H1 (cell line): ENCODE measurements around the gene TAB3. TPM values are rescaled to one million over a fixed set of nuclear protein-coding genes. Genes with fewer than 3 reads are reported as not detected.

Experiments used
- CTCF ChIA-PET: fragments of 300-600 bp; sonication (Branson Sonifier 250); formaldehyde crosslinking; loops from one replicate; lab custom pipeline; 2021; ENCODE audit not compliant: partially characterized antibody; lab: Charles Lee
- POLR2A ChIA-PET: fragments of 300-600 bp; sonication (Branson Sonifier 250); formaldehyde crosslinking; loops from one replicate; lab custom pipeline; 2021; ENCODE audit warnings: inconsistent platforms; ENCODE audit not compliant: partially characterized antibody; lab: Charles Lee
- DNase-seq, 2 experiments: peaks; one replicate each; pipeline versions ENCODE4 v3.0.0 to v3.0.0-alpha.2; 2010 to 2022; ENCODE audit warnings: low spot score in 2 of 2, low read depth in 1 of 2, mixed read lengths in 1 of 2
- FAIRE-seq: peaks from 2 replicates; lab custom pipeline; 2011; peaks lifted over from hg19 to GRCh38; lab: Jason Lieb, UNC
- H2AFZ ChIP-seq: 2 replicates; pipeline ENCODE4 v1.8.1; 2012; ENCODE audit warnings: low read length, inconsistent platforms
- H2AK5ac ChIP-seq: 2 replicates; pipeline ENCODE4 v1.6.1; 2013; ENCODE audit warnings: low read depth, low read length
- H2BK120ac ChIP-seq: replicated peaks from 2 replicates; pipeline ENCODE3; 2013; ENCODE audit warnings: low read depth, low read length, inconsistent platforms
- H2BK12ac ChIP-seq: 2 replicates; pipeline ENCODE4 v1.6.1; 2013; ENCODE audit warnings: low read depth, low read length
- H2BK15ac ChIP-seq: 2 replicates; pipeline ENCODE4 v1.6.1; 2013; ENCODE audit warnings: low read length
- H2BK20ac ChIP-seq: 2 replicates; pipeline ENCODE4 v1.6.1; 2013; ENCODE audit warnings: low read length
- H2BK5ac ChIP-seq: 2 replicates; pipeline ENCODE4 v1.6.1; 2013; ENCODE audit warnings: low read depth, low read length
- H3K14ac ChIP-seq: 2 replicates; pipeline ENCODE4 v1.6.1; 2013; ENCODE audit warnings: inconsistent platforms; ENCODE audit not compliant: insufficient read length
- H3K18ac ChIP-seq: 2 replicates; pipeline ENCODE4 v1.6.1; 2013; ENCODE audit warnings: low read length; ENCODE audit errors: extremely low read depth
- H3K23ac ChIP-seq: 2 replicates; pipeline ENCODE4 v1.6.1; 2013; ENCODE audit warnings: inconsistent platforms; ENCODE audit not compliant: insufficient read length
- H3K23me2 ChIP-seq: 2 replicates; pipeline ENCODE4 v1.6.1; 2013; ENCODE audit warnings: low read depth, low read length
- H3K27ac ChIP-seq: 2 replicates; pipeline ENCODE4 v1.6.1; 2011; ENCODE audit warnings: low read depth, low read length, inconsistent platforms
- H3K27me3 ChIP-seq, 4 experiments: replicated peaks in 1 of 4; 1 replicate in 1 of 4; 2 replicates in 3 of 4; pipeline versions ENCODE4 v1.6.1 to v1.8.1; 2011 to 2013; ENCODE audit warnings: low read length in 3 of 4, mild to moderate bottlenecking in 3 of 4, inconsistent platforms in 2 of 4, mixed read lengths in 2 of 4, moderate library complexity in 1 of 4; ENCODE audit not compliant: control insufficient read depth in 3 of 4, insufficient read depth in 3 of 4; ENCODE audit errors: extremely low read depth in 1 of 4
- H3K36me3 ChIP-seq, 4 experiments: 2 replicates each; pipeline versions ENCODE4 v1.6.1 to v1.8.1; 2011 to 2013; ENCODE audit warnings: mild to moderate bottlenecking in 4 of 4, low read length in 3 of 4, moderate library complexity in 2 of 4, control low read depth in 1 of 4, inconsistent platforms in 1 of 4; ENCODE audit not compliant: insufficient read depth in 4 of 4, control insufficient read depth in 2 of 4
- H3K4ac ChIP-seq: replicated peaks from 2 replicates; pipeline ENCODE3; 2013; ENCODE audit warnings: low read length, low read depth, mixed read lengths, inconsistent platforms; ENCODE audit not compliant: insufficient read length
- H3K4me1 ChIP-seq, 4 experiments: replicated peaks in 1 of 4; 1 replicate in 1 of 4; 2 replicates in 3 of 4; pipeline versions ENCODE4 v1.6.1 to v1.8.1; 2011 to 2013; ENCODE audit warnings: low read length in 3 of 4, inconsistent platforms in 2 of 4, mixed read lengths in 1 of 4; ENCODE audit not compliant: insufficient read depth in 4 of 4, control insufficient read depth in 3 of 4
- H3K4me2 ChIP-seq, 2 experiments: 2 replicates each; pipeline versions ENCODE4 v1.6.1 to v1.8.1; 2011 to 2013; ENCODE audit warnings: low read depth in 2 of 2, low read length in 2 of 2, control low read depth in 1 of 2, inconsistent platforms in 1 of 2, mild to moderate bottlenecking in 1 of 2; ENCODE audit not compliant: insufficient read depth in 1 of 2
- H3K4me3 ChIP-seq, 4 experiments: fragments of 200-600, 300-600 bp in 1 of 4; sonication (generic), shearing (Covaris generic), sonication (Bioruptor Twin) in 1 of 4; 2 replicates each; pipeline versions ENCODE4 v1.5.1 to v1.8.1; 2011 to 2016; ENCODE audit warnings: low read length in 4 of 4, low read depth in 3 of 4, control low read depth in 2 of 4, inconsistent platforms in 2 of 4, mild to moderate bottlenecking in 2 of 4, mixed read lengths in 1 of 4, moderate library complexity in 1 of 4; ENCODE audit not compliant: insufficient read depth in 2 of 4; ENCODE audit errors: extremely low read depth in 1 of 4
- H3K56ac ChIP-seq: replicated peaks from 2 replicates; pipeline ENCODE3; 2013; ENCODE audit warnings: low read depth, mild to moderate bottlenecking, mixed read lengths, low read length, inconsistent platforms; ENCODE audit not compliant: insufficient read length
- H3K79me1 ChIP-seq: 2 replicates; pipeline ENCODE4 v1.6.1; 2013; ENCODE audit warnings: low read depth, low read length, control low read depth
- H3K79me2 ChIP-seq, 2 experiments: 2 replicates each; pipeline versions ENCODE4 v1.6.1 to v1.8.1; 2012 to 2013; ENCODE audit warnings: low read length in 2 of 2, mild to moderate bottlenecking in 2 of 2, inconsistent platforms in 1 of 2; ENCODE audit not compliant: insufficient read depth in 2 of 2, control insufficient read depth in 1 of 2
- H3K9ac ChIP-seq, 4 experiments: replicated peaks in 1 of 4; 1 replicate in 1 of 4; 2 replicates in 3 of 4; pipeline versions ENCODE4 v1.6.1 to v1.8.1; 2011 to 2013; ENCODE audit warnings: low read depth in 3 of 4, low read length in 3 of 4, control low read depth in 2 of 4, mild to moderate bottlenecking in 2 of 4, moderate library complexity in 2 of 4, inconsistent platforms in 1 of 4; ENCODE audit errors: extremely low read depth in 1 of 4
- H3K9me3 ChIP-seq, 2 experiments: 2 replicates each; pipeline versions ENCODE4 v1.6.1 to v1.8.1; 2012 to 2013; ENCODE audit warnings: mild to moderate bottlenecking in 2 of 2, moderate library complexity in 2 of 2, control low read depth in 1 of 2, inconsistent platforms in 1 of 2, low read depth in 1 of 2, low read length in 1 of 2, mixed read lengths in 1 of 2; ENCODE audit not compliant: insufficient read depth in 2 of 2
- H4K20me1 ChIP-seq, 2 experiments: replicated peaks in 1 of 2; 2 replicates each; pipeline versions ENCODE3 to v1.8.1; 2011 to 2013; ENCODE audit warnings: inconsistent platforms in 2 of 2, low read length in 2 of 2, mild to moderate bottlenecking in 1 of 2; ENCODE audit not compliant: insufficient read depth in 2 of 2, control insufficient read depth in 1 of 2
- H4K5ac ChIP-seq: 2 replicates; pipeline ENCODE4 v1.6.1; 2013; ENCODE audit warnings: low read length, low read depth, mixed read lengths, inconsistent platforms; ENCODE audit not compliant: insufficient read length
- H4K8ac ChIP-seq: 2 replicates; pipeline ENCODE4 v1.8.0; 2013; ENCODE audit warnings: mild to moderate bottlenecking, moderate library complexity, low read length, inconsistent platforms; ENCODE audit not compliant: insufficient read depth; ENCODE audit errors: extremely low read depth
- H4K91ac ChIP-seq: replicated peaks from 2 replicates; pipeline ENCODE3; 2013; ENCODE audit warnings: low read length, mixed read lengths, inconsistent platforms; ENCODE audit not compliant: insufficient read length
- ASH2L ChIP-seq: fragments of 200-600, 300-600 bp; sonication (generic); IDR thresholded peaks from one replicate; pipeline ENCODE4 v1.7.1; 2017; ENCODE audit warnings: low read length
- ATF3 ChIP-seq: IDR thresholded peaks from 2 replicates; pipeline ENCODE4 v1.6.1; 2011; ENCODE audit warnings: low read depth, mild to moderate bottlenecking, low read length; ENCODE audit not compliant: insufficient read depth
- BCL11A ChIP-seq, 2 experiments: IDR thresholded peaks; one replicate each; pipeline ENCODE4 v1.6.1; 2011; ENCODE audit warnings: low read depth in 2 of 2, low read length in 2 of 2, mild to moderate bottlenecking in 2 of 2
- BRCA1 ChIP-seq: IDR thresholded peaks from 2 replicates; pipeline ENCODE4 v1.6.1; 2012; ENCODE audit warnings: low read depth, low read length, improper control_type of control experiment
- CBX5 ChIP-seq: fragments of 300-800, 300-1000 bp; sonication (generic); IDR thresholded peaks from 2 replicates; pipeline ENCODE4 v1.7.1; 2016; ENCODE audit warnings: antibody characterized with exemption, low read length, low read depth
- CBX8 ChIP-seq: fragments of 300-800, 300-1000 bp; sonication (generic); IDR thresholded peaks from 2 replicates; pipeline ENCODE4 v1.7.1; 2016; ENCODE audit warnings: low read depth, low read length, borderline replicate concordance
- CHD2 ChIP-seq: IDR thresholded peaks from 2 replicates; pipeline ENCODE4 v1.6.1; 2012; ENCODE audit warnings: low read length, improper control_type of control experiment
- CTBP2 ChIP-seq: IDR thresholded peaks from 2 replicates; pipeline ENCODE4 v1.7.0; 2011; ENCODE audit warnings: borderline replicate concordance, mild to moderate bottlenecking, moderate library complexity, mixed read lengths, low read length; ENCODE audit not compliant: insufficient read depth, insufficient read length
- EP300 ChIP-seq, 2 experiments: IDR thresholded peaks; 1 replicate in 1 of 2; 2 replicates in 1 of 2; pipeline ENCODE4 v1.6.1; 2011 to 2012; ENCODE audit warnings: low read depth in 2 of 2, low read length in 2 of 2, mild to moderate bottlenecking in 2 of 2, borderline replicate concordance in 1 of 2, inconsistent platforms in 1 of 2, moderate library complexity in 1 of 2
- KDM1A ChIP-seq: fragments of 200-600, 300-600 bp; sonication (generic); IDR thresholded peaks from 2 replicates; pipeline ENCODE4 v1.7.1; 2016; ENCODE audit warnings: mild to moderate bottlenecking, low read length, borderline replicate concordance
- POLR2A ChIP-seq, 2 experiments: IDR thresholded peaks; 1 replicate in 1 of 2; 2 replicates in 1 of 2; pipeline ENCODE4 v1.6.1; 2011; ENCODE audit warnings: low read depth in 2 of 2, low read length in 2 of 2, mild to moderate bottlenecking in 2 of 2; ENCODE audit errors: control extremely low read depth in 1 of 2
- RXRA ChIP-seq: IDR thresholded peaks from 2 replicates; pipeline ENCODE4 v1.6.1; 2011; ENCODE audit warnings: low read depth, mild to moderate bottlenecking, low read length, moderate library complexity; ENCODE audit not compliant: insufficient read depth
- SUZ12 ChIP-seq: fragments of 200-600 bp; sonication (generic); IDR thresholded peaks from 2 replicates; pipeline ENCODE4 v1.6.1; 2012; ENCODE audit warnings: mild to moderate bottlenecking, inconsistent platforms, low read length, moderate library complexity, mixed read lengths
- WGBS, 2 experiments: shearing (Covaris generic) in 1 of 2; methylation state at CpG; one replicate each; pipeline versions ENCODE4 v1.1.6 to v1.1.7; 2013 to 2015; ENCODE audit warnings: low lambda C conversion rate in 2 of 2, mixed read lengths in 2 of 2, inconsistent platforms in 1 of 2, low coverage in 1 of 2, missing lambda C conversion rate in 1 of 2; ENCODE audit not compliant: insufficient replicate concordance in 2 of 2, insufficient coverage in 1 of 2, insufficient read length in 1 of 2; ENCODE audit errors: extremely low coverage in 1 of 2, missing lambda C conversion rate in 1 of 2; 5-methylcytosine and 5-hydroxymethylcytosine counted together
- polyA plus RNA-seq, 7 experiments: library from polyadenylated mRNA; depleted of rRNA in 3 of 7; stranded (reverse) in 5 of 7; unstranded in 2 of 7; fragments of >200 nt in 5 of 7; fragments of 200-250 nt in 2 of 7; gene quantifications; 1 replicate in 5 of 7; 2 replicates in 1 of 7; 4 replicates in 1 of 7; pipeline versions ENCODE4 v1.2.1 to v1.2.3, GENCODE V29; 2011 to 2013; ENCODE audit warnings: missing spikeins in 2 of 7, mixed read lengths in 2 of 7
- total RNA-seq: library from RNA; stranded (reverse); fragmentation: NEBNext Ultra II Directional; extraction: Animal tissue kit (Norgen Biotek cat#: 25700); gene quantifications from 2 replicates; pipeline ENCODE4 v1.2.1, GENCODE V29; 2021

Gene TAB3
- total and polyA plus RNA-seq, 2 of the 8 experiments (the other 6 are each of a cell fraction or from before 2014, with no cell fraction given) = 12.7 to 12.9 TPM

GRCh38 chrX:30821116-30821515, 67.9 kb downstream of the TAB3 start:
- Histone ChIP-seq H3K9me3 (no peaks in the 10 kb centered on the region), H3K4me1 (peaks cover 0 to 5% (median 0%) of the 10 kb centered on the region in 4 experiments; a peak in 1 of 7 replicates), H3K79me1 (no peaks in the 10 kb centered on the region), H3K27ac (no peak overlapping the region), H2BK15ac (no peak overlapping the region), H2AFZ (no peak overlapping the region), H3K4ac (no peak overlapping the region), H4K8ac (no peak overlapping the region), H3K36me3 (no peaks in the 10 kb centered on the region), H4K5ac (no peak overlapping the region), H4K20me1 (no peaks in the 10 kb centered on the region), H3K23me2 (no peaks in the 10 kb centered on the region), H2AK5ac (no peak overlapping the region), H2BK5ac (no peak overlapping the region), H3K9ac (no peak overlapping the region), H3K79me2 (no peaks in the 10 kb centered on the region), H3K18ac (no peak overlapping the region), H3K27me3 (no peaks in the 10 kb centered on the region), H3K14ac (no peak overlapping the region), H2BK20ac (no peak overlapping the region), H3K56ac (no peak overlapping the region), H2BK120ac (no peak overlapping the region), H3K4me3 (no peak overlapping the region), H3K4me2 (no peak overlapping the region), H4K91ac (no peak overlapping the region), H3K23ac (no peak overlapping the region), H2BK12ac (no peak overlapping the region)
- ChIA-PET CTCF (interaction anchor here (1.0 to 1.5 kb wide), 4 partner anchors 64 to 85 kb away, joined by 3 to 4 read pairs (median 4); partner anchors contain the start of gene TAB3), POLR2A (no interaction called here)
- FAIRE-seq (no peak), DNase-seq (no peak)
- WGBS, 2 experiments = 67% methylated on average over 1 of the region's 1 CpG; no CpG with 5 or more reads in 1 of the 2 experiments
- TF ChIP-seq SUZ12 (no peak), CTBP2 (no peak), EP300 (IDR thresholded peaks at IDR 0.05; ENCODE audit: borderline replicate concordance in 1 of 2, low read depth in 2 of 2, low read length in 2 of 2) (no peak), CBX8 (no peak), CBX5 (no peak), KDM1A (no peak), POLR2A (IDR thresholded peaks at IDR 0.05; ENCODE audit: control extremely low read depth in 1 of 2, low read depth in 2 of 2, low read length in 2 of 2) (no peak), BRCA1 (no peak), ASH2L (no peak), ATF3 (no peak), CHD2 (no peak), BCL11A (IDR thresholded peaks at IDR 0.05; ENCODE audit: low read depth in 2 of 2, low read length in 2 of 2) (no peak), RXRA (no peak)
- TF ChIP-seq, all 59 proteins: peak for 0
